SIG-M5 (cell line): ENCODE data around the gene PYGM.

Experiments
- DNase-seq: peaks from one replicate; lab custom pipeline; 2025; lab: John Stamatoyannopoulos, UW

Gene PYGM

DNA sequence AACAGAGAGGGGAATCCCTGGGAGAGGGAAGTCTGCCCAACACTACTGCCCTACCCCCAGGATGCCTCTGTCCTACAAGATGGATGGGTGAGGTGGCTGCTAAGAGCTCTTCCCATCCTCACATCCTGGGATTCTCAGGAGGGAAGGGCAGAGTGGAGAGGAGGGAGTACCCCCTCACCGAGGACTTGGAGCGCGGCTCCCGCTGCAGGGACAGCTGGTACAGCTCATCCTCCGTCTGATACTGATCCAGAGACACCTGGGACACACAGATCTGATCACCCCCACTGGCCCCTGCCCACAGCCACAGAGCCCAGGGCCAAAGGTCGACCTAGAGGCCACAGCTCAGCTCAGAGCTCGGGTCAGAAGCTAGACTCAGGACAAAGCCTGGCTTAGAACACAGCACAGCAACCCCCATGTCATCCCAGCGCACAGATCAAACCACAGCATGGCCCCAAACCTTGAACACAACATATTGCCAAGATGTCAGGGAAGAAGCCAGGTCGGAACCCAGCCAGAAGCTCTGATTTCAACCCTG, 24.0 kb downstream of the PYGM start:
- no peak for DNase-seq

DNA sequence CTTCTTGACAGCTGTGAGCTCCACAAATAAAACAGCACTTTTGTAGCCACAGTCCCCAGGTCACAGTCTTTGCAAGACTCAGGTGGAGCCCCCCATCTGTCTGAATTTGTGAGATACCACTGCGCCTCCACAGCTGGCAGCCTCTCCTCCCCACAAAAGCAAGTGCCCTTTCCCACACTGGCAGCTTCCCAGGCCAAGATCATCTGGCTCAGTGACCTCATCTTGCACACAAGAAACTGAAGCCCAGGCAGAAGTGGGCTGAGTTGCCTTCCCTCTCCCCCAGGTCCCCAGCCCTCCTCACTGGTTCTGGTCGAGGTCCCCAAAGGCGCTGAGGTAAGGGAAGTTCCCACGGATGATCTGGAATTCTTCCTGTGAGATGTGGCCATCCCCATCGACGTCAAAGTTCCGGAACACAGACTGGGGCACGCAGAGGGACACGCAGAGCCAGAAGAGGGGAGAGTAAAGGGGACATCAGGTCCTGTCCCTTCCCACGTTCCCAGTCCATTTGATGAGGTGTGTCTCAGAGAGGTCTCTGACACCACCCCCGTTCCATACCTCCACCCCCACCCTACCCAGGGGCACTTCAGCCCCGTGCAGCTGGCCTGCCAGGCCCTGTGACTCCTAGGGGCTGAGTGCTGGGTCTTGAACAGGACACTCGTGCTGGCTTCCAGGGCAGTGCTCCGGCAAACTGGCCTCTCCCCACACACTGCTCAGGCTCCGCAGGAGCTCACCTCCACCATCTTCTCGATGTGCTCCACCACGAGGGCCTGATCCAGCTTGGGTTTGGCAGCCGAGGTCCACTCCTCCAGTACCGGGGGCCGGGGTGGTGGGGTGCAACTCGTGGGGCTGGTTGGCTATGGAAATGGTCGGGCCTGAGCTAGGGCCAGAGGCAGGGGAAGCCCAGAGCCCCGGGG, 24.7 kb downstream of the PYGM start:
- no peak for DNase-seq

DNA sequence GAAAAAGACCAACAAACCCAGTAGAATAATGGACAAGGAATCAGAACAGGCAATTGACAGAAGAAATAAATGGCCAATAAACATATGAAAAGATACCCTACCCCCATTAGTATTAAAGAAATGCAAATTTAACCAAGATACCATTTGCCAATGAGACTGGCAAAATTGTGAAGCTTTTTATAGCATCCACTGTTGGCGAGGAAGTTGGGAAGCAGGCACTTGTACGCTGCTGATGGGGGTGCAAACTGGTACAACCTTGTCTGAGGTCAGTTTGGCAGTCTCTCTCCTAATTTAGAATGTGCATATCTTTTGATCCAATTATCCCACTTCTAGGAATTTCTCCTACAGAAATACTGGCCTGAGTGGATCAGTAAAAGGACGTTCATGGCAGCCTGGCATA, 28.2 kb downstream of the PYGM start:
- no peak for DNase-seq

DNA sequence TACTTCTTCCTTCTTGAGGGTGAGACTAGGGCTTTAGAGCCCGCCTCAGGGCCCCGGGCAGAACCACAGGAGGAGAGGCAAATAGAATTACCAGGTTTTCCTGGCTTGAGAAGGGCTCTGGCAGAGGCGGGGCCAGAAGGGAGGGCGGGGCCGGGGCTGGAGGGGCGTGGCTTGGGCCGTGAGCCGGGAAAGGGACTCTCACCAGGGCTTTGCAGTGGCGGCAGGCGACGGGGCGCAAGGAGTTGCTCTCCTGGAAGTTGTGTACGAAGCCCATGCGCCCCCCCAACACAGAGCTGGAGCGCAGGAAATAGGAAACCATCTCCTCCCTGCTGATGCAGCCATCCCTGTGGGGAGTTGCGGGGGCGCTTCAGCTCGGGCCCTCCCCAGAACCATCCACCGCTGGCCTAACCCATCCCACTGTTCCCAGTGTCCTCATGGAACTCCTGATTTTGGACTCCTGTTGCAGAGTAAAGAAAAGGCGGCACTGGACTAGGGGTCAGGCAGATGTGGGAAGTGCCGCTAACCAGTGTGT, 29.9 kb downstream of the PYGM start:
- no peak for DNase-seq

DNA sequence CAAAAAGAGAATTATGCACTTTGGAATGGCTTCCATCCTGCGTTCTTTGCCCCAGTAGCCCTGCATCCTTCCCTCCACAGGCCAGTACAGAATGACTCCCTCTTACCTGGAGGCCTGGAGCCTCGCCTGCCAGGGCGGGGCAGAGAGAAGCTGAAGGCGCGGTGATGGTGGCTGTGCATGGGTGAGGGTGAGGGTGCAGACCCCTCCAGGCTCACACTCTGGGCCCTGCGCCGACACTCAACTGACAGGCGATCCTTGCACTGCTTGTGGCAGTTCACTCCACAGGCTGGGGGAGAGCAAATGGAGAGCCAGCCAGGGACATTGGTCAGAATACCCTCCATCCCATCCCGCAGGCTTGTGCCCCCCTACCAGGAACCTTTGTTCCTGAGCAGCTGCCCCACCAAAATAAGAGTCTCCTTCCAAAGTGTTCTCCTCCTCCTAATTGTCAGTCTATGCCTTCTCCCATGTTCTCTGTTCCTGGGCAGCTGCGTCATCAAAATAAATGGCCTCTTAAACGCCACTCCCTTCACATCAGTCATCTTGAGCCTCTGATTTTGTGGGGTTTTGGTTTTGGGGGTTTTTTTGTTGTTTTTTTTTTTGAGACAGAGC, 30.9 kb downstream of the PYGM start:
- DNase-seq, result no peak

DNA sequence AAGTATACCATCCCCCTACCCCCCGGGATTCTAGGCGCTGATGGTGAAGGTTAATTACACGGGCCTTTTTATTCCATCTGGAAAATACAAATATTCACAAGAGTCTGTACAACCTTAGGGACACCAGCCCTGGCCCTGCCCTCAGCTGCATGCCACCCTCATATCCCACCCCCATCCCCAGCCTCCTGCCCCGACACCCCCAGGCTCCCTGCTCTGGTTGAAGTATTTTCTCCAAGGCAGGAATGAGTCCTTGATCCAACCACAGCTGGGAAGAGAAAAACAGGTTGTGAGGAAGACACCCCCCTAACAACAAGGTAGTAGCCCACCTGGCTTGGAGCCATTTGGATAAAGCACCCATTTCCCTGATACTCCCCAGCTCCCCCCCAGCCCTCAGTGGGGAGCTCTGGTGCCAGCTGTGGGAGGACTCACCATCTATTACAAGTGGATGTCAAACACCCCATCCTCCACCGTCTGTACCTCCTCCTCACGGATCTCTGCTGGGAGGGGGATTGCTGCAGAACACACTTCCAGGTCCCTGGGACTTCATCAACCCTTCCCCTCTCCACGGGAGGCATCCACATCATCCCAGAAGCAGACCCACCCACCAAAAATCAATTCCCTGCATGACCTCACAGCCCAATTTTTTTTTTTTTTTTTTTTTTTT, 32.8 kb downstream of the PYGM start:
- DNase-seq, result no peak

DNA sequence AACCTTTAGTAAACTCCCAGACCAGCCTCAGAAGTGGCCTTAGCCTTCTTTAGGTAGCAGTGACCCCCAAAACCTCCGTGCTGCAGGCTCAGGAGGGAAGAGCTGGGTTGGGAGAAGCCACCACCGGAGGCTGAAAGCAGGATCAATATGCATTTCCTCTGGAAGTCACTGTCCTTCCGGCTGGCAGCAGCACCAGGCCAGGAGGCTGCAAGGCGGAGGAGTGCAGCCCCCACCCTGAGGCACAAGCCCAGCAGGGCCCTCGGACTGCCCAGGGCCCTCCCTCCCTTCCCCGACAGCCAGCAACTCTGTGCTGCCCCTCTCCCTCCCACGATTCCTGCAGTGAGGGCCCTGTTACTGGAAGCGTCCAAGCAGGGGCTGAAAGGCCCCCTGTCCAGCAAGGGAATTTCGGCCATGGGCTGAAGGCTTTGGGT, 33.5 kb downstream of the PYGM start:
- no peak for DNase-seq

DNA sequence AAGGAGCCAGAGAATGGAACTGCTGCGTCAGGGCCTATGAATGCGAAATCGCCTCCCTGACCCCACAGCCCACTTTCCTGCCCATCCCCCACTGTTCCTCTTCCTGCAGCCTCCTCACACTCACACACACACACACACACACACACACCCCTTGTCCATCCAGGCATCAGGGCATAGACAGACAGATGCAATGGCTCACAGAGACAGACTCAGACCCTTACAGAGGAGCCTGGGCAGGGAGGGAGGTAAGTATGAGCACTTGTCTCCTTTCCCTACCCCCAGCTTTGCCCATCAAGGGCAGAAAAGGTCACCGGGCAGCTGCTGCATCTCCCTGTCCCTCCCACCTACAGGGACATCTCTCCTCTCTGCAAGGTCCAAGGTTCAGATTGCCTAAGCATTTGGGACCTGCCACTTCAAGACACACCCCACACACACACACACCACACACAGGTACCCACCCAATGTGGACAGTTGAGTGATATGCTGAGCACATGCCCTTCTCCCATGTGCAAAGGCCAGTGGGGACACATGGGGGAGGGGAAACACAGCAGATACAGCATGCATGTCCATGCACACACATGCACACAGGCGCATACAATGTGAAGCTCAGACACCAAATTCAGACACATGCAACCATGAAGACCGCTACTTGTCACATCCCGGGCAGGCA, 34.8 kb downstream of the PYGM start:
- no peak for DNase-seq

DNA sequence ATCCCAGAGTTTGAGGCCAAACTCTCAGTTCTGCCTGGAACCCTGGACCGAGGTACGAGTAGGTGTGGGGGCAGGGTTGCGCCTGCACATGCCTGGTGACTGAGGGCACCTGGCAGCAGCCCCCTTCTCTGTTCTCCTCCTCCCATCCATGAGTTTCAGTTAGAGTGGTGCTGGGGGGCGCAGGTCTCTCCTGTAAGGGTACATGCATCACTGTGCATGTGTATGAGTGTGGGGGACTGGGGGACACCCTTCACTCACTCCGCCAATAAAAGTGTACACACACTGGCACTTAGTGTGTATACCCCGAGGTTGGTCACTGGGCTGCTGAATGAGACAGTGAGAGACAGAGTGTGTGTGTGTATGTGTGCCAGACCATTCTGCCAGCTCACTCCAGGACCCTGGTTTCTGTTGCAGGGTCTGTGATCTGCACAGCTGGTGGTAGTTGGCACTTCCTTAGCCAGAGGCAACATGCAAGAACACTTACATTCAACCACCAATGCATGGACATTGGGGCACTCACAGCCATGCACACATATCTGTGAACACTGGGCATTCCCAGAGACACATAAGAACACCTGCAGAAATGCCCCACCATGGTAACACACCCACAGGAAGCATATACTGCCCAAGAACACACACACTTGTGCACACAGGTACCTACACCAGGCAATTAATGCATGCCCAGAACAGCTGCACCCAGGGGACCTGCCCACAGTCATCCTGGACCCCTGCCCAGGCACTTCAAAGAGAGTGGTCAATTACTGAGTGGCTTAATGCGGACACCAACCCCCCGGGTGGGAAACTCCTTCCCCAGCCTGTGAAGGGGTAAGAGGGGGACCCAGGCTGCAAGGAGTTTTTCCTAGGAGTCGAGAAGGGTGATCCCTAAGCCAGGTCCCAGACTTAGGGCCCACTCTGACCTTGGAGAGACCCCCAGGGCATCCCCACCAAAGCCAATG, 35.6 kb downstream of the PYGM start:
- no peak for DNase-seq

DNA sequence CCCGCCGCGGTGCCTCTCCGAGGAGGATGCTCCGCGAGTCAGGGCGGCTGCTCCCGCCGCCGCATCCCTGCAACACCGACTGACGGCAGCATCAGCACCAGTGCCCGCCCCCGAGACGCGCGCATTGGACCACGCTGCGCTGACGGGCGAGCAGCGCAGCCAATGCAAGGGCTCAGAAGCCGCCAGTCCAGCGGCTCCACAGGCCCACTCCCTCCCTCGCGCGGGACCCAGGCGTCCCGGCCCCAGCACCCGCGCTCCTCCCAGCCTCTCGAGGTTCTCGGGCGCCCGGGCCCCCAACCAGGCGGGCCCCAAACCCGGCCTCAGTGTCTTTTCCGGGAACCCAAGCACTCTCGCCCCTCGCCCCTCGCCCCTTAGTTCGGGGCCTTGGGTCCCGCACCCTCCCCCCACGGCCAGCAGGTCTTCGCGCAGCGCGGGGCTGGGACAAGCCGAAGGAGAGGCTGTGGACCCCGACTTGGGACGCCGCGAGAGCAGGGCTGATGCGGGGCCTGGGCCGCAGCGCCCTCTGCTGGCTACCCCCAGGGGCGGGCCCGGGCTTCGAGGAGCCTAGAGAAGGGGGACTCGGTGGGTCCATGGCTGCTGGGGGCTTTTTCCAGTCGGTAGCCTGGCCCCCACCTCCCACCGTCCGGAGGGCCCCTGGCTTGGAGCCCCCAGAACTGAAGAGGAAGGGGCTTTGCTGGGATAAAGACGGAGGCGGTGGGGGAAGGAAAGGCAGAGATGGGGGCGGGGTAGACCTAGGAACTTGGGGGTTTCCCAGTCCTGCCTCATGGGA, 36.5 kb downstream of the PYGM start, which contains the start of gene NRXN2:
NRXN2 (minus strand) TSS at position 81 of the 790 bp plus-strand sequence. CDS start 9,498 bp downstream, outside the sequence.
- no peak for DNase-seq

DNA sequence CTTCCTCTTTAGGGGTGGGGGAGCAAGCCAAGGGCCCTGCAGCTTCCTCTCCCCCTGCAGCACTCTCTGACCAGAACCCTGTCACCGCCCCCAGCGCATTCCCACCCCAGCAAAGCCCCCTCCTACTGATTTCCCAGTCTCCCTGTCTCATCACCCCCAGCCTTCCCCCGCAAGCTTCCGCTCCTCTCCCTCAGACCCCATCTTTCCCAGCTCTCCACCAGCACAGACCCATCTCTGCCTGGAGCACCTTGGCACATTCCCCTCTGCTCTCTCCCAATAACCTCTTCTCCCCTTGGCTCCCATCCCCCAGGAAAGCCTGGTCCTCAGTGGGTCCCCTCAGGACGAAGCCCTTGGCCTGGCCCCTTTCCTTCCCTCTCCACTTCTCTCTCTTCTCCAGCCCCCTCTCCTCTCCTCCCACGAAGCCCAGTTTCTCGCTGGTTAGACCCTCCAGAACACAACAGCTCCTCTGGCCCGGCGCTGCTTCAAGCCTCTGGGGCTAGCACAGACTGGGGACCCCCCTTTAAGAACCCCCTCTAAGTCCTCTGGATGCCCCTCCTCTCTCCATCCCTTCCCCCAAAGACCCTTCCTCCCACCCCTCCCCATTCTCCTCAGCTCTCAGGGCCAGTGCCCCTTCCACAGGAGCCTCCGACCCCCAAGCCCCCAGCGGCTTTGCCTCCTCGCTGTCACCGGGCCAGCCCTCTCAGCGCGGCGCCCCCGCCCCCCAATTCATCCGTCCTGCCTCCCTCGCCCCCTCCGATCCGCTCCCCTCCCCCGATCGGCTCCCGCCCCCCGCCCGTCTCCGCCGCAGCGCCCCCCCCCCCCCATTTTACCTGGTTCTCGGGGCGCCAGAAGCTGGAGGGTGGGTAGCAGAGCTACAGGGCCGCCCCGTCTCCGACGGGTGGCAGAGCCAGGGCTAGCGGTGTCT, 37.4 kb downstream of the PYGM start:
- no peak for DNase-seq

DNA sequence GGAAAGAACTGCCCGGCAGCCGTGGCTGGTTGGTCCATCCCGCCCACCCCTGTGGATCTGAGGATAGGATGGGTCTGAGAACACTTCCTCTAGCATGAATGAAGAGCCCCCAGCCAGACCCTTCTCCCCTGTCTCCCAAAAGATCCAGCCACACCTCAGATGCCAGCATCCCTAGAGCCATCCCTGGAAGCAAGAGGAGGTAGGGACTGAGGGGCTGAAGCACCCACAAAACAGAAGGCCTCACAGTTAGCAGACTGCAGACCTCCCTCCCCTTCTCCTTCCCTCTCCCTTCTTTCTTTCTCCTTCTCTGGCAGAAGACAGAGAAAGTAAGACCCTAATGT, 38.4 kb downstream of the PYGM start:
- no peak for DNase-seq

DNA sequence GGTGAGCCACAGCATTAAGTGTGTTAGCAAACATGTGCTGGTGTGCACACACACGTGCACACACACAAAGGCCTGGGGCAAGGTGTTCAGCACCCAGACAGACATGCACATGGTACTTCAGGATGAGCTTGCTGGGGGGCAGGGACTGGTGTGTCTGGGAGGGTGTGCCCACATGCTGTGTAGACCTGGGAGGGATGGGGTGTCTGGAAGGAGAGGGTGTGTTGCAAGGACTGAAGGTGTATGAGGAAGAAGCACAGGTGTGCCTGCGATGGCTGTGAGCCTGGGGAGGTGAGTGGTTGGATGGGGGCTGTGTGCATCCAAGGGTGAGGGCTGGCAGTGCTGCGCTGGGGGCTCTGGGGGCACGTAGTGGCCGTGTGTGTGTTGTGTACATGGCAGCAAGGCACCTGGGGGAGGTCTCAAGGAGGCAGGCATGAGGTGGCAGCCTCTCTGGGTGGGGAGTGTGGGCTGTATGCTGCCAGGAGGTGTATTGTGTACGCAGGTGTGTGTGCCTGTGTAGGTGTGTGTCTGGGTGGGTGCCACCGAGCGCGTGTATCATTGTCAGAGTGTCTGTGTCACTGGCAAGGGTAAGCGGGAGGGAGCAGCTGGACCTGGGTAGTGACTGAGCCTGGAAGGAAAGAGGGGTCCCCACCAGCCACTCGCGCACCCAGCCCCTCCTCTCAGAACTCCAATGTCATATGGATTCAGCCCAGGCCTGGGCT, 39.0 kb downstream of the PYGM start:
- no peak for DNase-seq

DNA sequence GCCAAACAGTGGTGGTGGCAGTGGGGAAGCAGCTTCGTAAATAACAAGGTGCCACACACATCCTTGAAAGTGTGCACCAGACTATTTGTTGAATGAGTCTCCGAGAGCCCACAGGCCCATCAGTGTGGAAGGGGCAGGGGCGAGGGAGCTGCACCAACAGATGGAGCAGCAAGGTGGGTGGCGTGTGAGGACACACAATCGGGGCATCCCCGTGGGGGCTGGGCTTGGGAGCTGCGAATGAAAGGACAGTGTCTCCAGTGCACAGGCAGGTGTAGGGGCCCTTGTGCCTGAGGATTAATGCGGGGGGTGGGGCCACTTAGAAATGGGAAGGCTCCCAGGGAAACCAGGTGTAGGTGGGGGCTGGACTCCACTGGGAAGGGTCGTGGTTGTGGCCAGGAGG, 39.6 kb downstream of the PYGM start:
- DNase-seq, result no peak

DNA sequence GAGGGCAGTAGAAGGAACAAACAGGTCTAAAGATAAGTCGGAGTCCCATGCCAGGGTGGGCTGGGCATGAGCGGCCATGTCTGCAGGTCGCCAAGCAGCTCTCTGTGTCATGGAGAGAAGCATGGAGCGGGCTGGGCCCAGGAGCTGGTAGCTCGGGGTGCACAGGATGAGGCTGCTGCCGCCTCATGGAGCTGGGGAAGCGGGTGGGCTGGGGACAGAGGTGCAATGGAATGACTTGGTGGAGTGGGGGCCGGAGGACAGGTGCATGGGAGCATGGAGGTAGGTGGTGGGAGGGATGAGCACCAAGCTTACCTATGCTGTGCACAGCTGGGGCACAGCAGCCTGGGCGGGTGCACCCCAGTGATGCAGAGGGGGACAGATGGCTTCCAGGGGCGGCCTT, 40.4 kb downstream of the PYGM start:
- no peak for DNase-seq

DNA sequence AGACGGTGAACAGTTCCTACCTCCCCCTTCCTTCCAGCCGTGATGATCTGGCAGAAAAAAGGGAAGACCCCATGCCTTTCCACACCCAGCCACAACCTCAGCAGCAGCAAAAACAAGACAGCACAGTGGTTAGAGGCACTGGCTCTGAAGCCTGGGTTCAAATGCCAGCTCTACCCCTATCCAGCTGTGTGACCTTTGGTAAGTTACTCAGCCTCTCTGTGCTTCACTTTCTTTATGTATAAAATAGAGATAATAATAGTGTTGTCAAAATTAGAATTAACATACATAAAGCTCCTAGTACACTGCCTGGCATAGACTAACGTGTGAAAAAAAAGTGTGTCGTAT, 41.0 kb downstream of the PYGM start:
- DNase-seq, result no peak

DNA sequence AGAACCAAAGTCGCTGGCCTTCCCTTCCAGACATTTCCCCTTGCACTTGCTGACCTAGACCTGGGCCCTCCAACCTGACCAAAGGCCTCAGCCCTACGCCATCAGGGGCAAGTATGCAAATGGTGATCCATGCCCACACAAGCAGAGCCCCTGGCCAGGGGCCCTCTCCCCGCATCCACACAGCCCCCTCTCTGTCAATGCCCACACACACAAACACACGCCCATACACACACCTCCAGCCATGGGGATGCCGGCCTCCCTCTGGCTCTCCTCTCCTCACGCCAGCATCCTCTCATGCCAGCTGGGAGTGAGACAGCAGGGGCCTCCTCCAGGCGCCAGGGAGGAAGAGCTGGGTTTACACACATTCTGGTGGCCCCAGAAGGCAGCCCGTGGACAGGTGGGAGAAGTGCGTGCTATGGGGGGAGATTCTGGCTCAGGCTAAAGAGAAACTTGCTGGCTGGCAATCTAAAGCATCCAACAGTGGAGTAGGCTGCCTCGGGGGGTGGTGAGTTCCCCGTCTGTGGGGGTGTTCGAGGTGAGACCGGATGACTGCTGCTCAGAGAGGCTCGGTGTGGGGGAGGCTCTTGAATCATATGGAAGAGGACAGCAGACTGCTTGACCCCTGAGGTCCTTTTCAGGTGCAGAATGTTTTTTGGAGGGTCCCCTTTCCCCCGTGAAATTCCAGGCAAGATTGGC, 41.5 kb downstream of the PYGM start:
- DNase-seq, result no peak

DNA sequence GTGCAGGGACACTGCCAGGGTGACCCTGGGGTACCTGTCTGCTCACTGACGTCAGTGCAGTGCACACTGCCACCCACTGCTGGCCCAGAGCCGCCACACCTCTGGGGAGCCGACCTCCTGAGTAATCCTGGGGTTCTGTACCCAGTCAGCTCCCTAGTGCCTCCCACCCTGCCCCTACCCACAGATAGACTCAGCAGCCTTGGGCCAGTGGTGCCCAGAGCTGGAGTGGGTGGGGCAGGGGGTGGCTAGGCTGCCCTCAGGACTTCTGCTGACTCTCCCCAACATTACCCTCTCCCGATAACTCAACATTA, 42.6 kb downstream of the PYGM start:
- no peak for DNase-seq
